Endothelial cell of umbilical vein (primary cell): ENCODE data around the gene FAM78A. TPM values are rescaled to one million over a fixed set of nuclear protein-coding genes. Genes with fewer than 3 reads are reported as not detected.

Experiments used
- BruUV-seq: library from RNA; stranded (reverse); fragments of 400-500 nt; replicated peaks from 2 replicates; lab custom pipeline; 2021; lab: Mats Ljungman, UMichigan
- CTCF ChIA-PET: fragments of 300-600, 350-600 bp; sonication (Branson Sonifier 250); formaldehyde crosslinking; loops from one replicate; lab custom pipeline; 2021; ENCODE audit warnings: antibody characterized with exemption, inconsistent platforms; lab: Charles Lee
- POLR2A ChIA-PET: fragments of 300-600, 350-600 bp; sonication (Branson Sonifier 250); formaldehyde crosslinking; loops from one replicate; lab custom pipeline; 2021; ENCODE audit warnings: antibody characterized with exemption, inconsistent platforms; lab: Charles Lee
- DNase-seq: peaks from one replicate; pipeline ENCODE4 v3.0.0-alpha.2; 2011; ENCODE audit warnings: low read depth, low spot score
- FAIRE-seq: peaks from 2 replicates; lab custom pipeline; 2011; peaks lifted over from hg19 to GRCh38; lab: Jason Lieb, UNC
- H2AFZ ChIP-seq: 2 replicates; pipeline ENCODE4 v1.6.0; 2012; ENCODE audit warnings: low read depth, low read length, control low read depth, inconsistent platforms
- H3K27ac ChIP-seq: 2 replicates; pipeline ENCODE4 v1.5.1; 2011; ENCODE audit warnings: low read depth, mild to moderate bottlenecking, control low read depth, low read length, moderate library complexity; ENCODE audit not compliant: insufficient read depth
- H3K27me3 ChIP-seq, 2 experiments: 2 replicates each; pipeline versions ENCODE4 v1.6.0 to v1.6.1; 2011; ENCODE audit warnings: low read length in 2 of 2, mixed read lengths in 1 of 2; ENCODE audit not compliant: control insufficient read depth in 2 of 2, insufficient read depth in 2 of 2
- H3K36me3 ChIP-seq, 2 experiments: 2 replicates in 1 of 2; 3 replicates in 1 of 2; pipeline ENCODE4 v1.5.1; 2011; ENCODE audit warnings: low read length in 2 of 2, mild to moderate bottlenecking in 1 of 2, moderate library complexity in 1 of 2; ENCODE audit not compliant: control insufficient read depth in 2 of 2, insufficient read depth in 2 of 2; ENCODE audit errors: extremely low read depth in 1 of 2
- H3K4me1 ChIP-seq: 3 replicates; pipeline ENCODE4 v1.5.1; 2011; ENCODE audit warnings: mild to moderate bottlenecking, low read length; ENCODE audit not compliant: control insufficient read depth, insufficient read depth; ENCODE audit errors: extremely low read depth
- H3K4me2 ChIP-seq: 2 replicates; pipeline ENCODE4 v1.6.1; 2011; ENCODE audit warnings: low read length, control low read depth, mixed read lengths; ENCODE audit not compliant: insufficient read depth
- H3K4me3 ChIP-seq, 3 experiments: fragments of 200-600 bp in 1 of 3; sonication (generic), shearing (Covaris generic) in 1 of 3; replicated peaks in 1 of 3; 2 replicates each; pipeline ENCODE4 v1.5.1; 2011 to 2016; ENCODE audit warnings: control low read depth in 3 of 3, low read length in 3 of 3, mild to moderate bottlenecking in 2 of 3, inconsistent platforms in 1 of 3, low read depth in 1 of 3, moderate library complexity in 1 of 3; ENCODE audit not compliant: insufficient read depth in 1 of 3
- H3K79me2 ChIP-seq: 2 replicates; pipeline ENCODE4 v1.6.0; 2012; ENCODE audit warnings: low read length, inconsistent platforms; ENCODE audit not compliant: control insufficient read depth, insufficient read depth
- H3K9ac ChIP-seq: replicated peaks from 2 replicates; pipeline ENCODE3; 2011; ENCODE audit warnings: low read length, control low read depth; ENCODE audit not compliant: insufficient read depth; ENCODE audit errors: extremely low read depth
- H3K9me1 ChIP-seq: replicated peaks from 3 replicates; pipeline ENCODE4 v1.6.0; 2011; ENCODE audit warnings: mild to moderate bottlenecking, low read length; ENCODE audit not compliant: control insufficient read depth, insufficient read depth; ENCODE audit errors: extremely low read depth
- H3K9me3 ChIP-seq: replicated peaks from 2 replicates; pipeline ENCODE4 v1.5.1; 2012; ENCODE audit warnings: low read length, inconsistent platforms; ENCODE audit not compliant: control insufficient read depth, insufficient read depth
- H4K20me1 ChIP-seq: replicated peaks from 2 replicates; pipeline ENCODE3; 2011; ENCODE audit warnings: mild to moderate bottlenecking, low read length; ENCODE audit not compliant: control insufficient read depth, insufficient read depth; ENCODE audit errors: extremely low read depth
- EZH2 ChIP-seq: IDR thresholded peaks from 2 replicates; pipeline ENCODE4 v1.6.1; 2012; ENCODE audit warnings: borderline replicate concordance, low read depth, mild to moderate bottlenecking, moderate library complexity, low read length, inconsistent platforms; ENCODE audit not compliant: severe bottlenecking
- FOS ChIP-seq: IDR thresholded peaks from 2 replicates; pipeline ENCODE4 v1.6.1; 2011; ENCODE audit warnings: mild to moderate bottlenecking, low read length, moderate library complexity, borderline replicate concordance; ENCODE audit not compliant: insufficient read depth
- JUN ChIP-seq: IDR thresholded peaks from 2 replicates; pipeline ENCODE4 v1.6.1; 2011; ENCODE audit warnings: borderline replicate concordance, low read depth; ENCODE audit not compliant: insufficient read length, insufficient read depth
- MYC ChIP-seq: IDR thresholded peaks from one replicate; pipeline ENCODE4 v1.6.1; 2011; ENCODE audit warnings: mild to moderate bottlenecking, low read depth, low read length
- POLR2A ChIP-seq: IDR thresholded peaks from 2 replicates; pipeline ENCODE4 v1.6.1; 2012; ENCODE audit warnings: low read depth, mild to moderate bottlenecking, control low read depth, low read length
- dilution Hi-C: fragments of 300-500 bp; cut with MboI; formaldehyde crosslinking; loops from one replicate; pipeline ENCODE4 v1.15.0; 2019; ENCODE audit warnings: low sequenced_read_pairs; ENCODE audit not compliant: extremely low pct_ligation_motif_present
- intact Hi-C: fragments of 100-400 bp; cut with micrococcal nuclease; formaldehyde crosslinking; loops from one replicate; pipeline ENCODE4 v1.10.0; 2022
- polyA plus RNA-seq, 4 experiments: library from polyadenylated mRNA; depleted of rRNA in 3 of 4; stranded (reverse) in 3 of 4; unstranded in 1 of 4; fragments of >200 nt; gene quantifications; 2 replicates each; pipeline versions ENCODE4 v1.2.1 to v1.2.3, GENCODE V29; 2011 to 2012; ENCODE audit warnings: missing spikeins in 1 of 4
- total RNA-seq: library from RNA; stranded (reverse); gene quantifications from 2 replicates; pipeline ENCODE4 v1.2.3, GENCODE V29; 2021
- TF ChIP-seq, protein P1 (sequence below), 2 donors: IDR thresholded peaks; 1 replicate in 1 of 2; 2 replicates in 1 of 2; pipeline ENCODE4 v1.5.1; 2011; ENCODE audit warnings: low read length in 2 of 2, mild to moderate bottlenecking in 2 of 2, moderate library complexity in 2 of 2, control low read depth in 1 of 2, inconsistent platforms in 1 of 2, low read depth in 1 of 2; ENCODE audit not compliant: insufficient read depth in 1 of 2; ENCODE audit errors: extremely low read depth in 1 of 2

The FAM78A gene
- total and polyA plus RNA-seq, 2 donors (not counting 3 experiments of a cell fraction or from before 2014, with no cell fraction given): 34.0 to 37.4 TPM

DNA sequence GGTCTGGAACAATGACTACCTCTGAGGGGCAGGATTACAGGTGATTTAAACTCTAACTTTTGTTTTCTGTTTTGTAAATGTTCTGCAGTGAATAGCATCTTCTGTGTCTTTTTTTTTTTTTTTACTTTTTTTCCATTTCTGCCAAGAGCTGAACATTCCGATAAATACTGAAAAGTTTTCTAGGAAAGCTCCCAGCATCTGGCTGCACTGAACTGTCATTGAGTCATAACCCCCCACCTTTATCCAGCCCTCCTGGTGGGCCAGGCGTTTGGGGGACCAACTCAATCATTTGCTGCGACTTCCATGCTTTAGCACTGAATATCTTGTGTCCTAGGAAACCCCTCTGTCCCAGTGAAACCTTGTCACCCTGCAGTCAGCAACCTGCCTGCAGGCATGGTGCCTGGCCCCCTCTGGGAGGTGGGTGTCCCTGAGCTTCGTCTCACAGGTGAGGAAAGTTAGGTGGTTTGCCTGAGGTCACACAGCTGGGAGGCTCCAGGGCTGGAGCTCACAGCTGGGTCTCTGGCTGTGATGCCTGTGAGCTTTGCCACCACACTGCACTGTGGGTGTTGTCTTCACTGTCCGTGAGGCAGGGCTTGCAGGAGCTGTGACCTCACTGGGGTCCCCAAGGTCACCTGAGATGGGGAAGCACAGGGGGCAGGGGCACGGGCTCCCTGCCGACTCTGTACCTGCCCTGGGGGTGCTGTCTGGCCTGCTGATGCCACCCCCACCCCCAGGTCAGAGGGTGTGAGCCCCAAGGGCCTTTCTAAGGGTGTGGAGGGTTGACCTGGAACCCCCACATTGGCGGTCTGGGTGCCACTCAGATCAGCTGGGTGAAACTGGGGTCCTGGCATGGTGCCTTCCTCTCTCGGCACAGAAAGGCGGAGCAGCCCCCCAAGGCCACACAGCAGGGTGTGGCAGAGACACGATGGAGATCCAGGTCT, 27.3 kb upstream of the FAM78A start:
- Histone ChIP-seq H2AFZ (no peak overlapping the region), H3K79me2 (no peaks in the 10 kb centered on the region), H3K9me1 (no peaks in the 10 kb centered on the region), H3K4me2 (no peak overlapping the region), H3K27ac (no peak overlapping the region), H3K9me3 (no peaks in the 10 kb centered on the region), H3K4me3 (no peak overlapping the region), H4K20me1 (no peaks in the 10 kb centered on the region), H3K4me1 (no peaks in the 10 kb centered on the region), H3K27me3 (no peaks in the 10 kb centered on the region), H3K36me3 (no peaks in the 10 kb centered on the region), H3K9ac (no peak overlapping the region)
- intact Hi-C loops: no loop called here
- TF ChIP-seq MYC (no peak), JUN (no peak), POLR2A (no peak), FOS (no peak), EZH2 (no peak)
- TF ChIP-seq, protein P1, sequence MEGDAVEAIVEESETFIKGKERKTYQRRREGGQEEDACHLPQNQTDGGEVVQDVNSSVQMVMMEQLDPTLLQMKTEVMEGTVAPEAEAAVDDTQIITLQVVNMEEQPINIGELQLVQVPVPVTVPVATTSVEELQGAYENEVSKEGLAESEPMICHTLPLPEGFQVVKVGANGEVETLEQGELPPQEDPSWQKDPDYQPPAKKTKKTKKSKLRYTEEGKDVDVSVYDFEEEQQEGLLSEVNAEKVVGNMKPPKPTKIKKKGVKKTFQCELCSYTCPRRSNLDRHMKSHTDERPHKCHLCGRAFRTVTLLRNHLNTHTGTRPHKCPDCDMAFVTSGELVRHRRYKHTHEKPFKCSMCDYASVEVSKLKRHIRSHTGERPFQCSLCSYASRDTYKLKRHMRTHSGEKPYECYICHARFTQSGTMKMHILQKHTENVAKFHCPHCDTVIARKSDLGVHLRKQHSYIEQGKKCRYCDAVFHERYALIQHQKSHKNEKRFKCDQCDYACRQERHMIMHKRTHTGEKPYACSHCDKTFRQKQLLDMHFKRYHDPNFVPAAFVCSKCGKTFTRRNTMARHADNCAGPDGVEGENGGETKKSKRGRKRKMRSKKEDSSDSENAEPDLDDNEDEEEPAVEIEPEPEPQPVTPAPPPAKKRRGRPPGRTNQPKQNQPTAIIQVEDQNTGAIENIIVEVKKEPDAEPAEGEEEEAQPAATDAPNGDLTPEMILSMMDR (IDR thresholded peaks at IDR 0.05; ENCODE audit: extremely low read depth in 1 of 2, insufficient read depth in 1 of 2, low read depth in 1 of 2, low read length in 2 of 2): no peak
- DNase-seq: no peak
- ChIA-PET POLR2A (interaction anchor here (0.7 kb wide), 1 partner anchor 15 kb away, joined by 4 read pairs; no protein-coding TSS in a partner anchor), CTCF (interaction anchor here (0.7 to 2.1 kb wide), 4 partner anchors 16 to 47 kb away, joined by 3 to 5 read pairs (median 4); no protein-coding TSS in a partner anchor)
- FAIRE-seq: no peak
- dilution Hi-C loops: no loop called here
- no TSS peak for BruUV-seq
